Smooth muscle cell (in vitro differentiated cells): Measurements from ENCODE around the gene ATP5MG. TPM values are rescaled to one million over a fixed set of nuclear protein-coding genes. Genes with fewer than 3 reads are reported as not detected.
"Not testable (repeated sequence)": the region's sequence is repeated elsewhere in the genome, so short reads cannot be mapped to it uniquely, and the experiment has no call there.

Source experiments
- DNase-seq: peaks from one replicate; lab custom pipeline; 2025; ENCODE audit not compliant: unreplicated experiment; lab: John Stamatoyannopoulos, UW
- H2AFZ ChIP-seq: fragments of 200-600 bp; sonication (generic); 2 replicates; pipeline ENCODE4 v1.6.0; 2016; ENCODE audit warnings: antibody characterized with exemption, low read depth, mild to moderate bottlenecking
- H3F3A ChIP-seq: fragments of 200-600 bp; sonication (generic); 2 replicates; pipeline ENCODE4 v1.6.0; 2017; ENCODE audit warnings: antibody characterized with exemption, low read depth
- H3K27ac ChIP-seq: fragments of 200-600 bp; sonication (generic); 2 replicates; pipeline ENCODE4 v1.5.1; 2016; ENCODE audit warnings: low read depth, mild to moderate bottlenecking
- H3K27me3 ChIP-seq: fragments of 200-600 bp; sonication (generic); 2 replicates; pipeline ENCODE4 v1.6.1; 2016; ENCODE audit warnings: low read depth, mild to moderate bottlenecking
- H3K36me3 ChIP-seq: fragments of 200-600 bp; sonication (generic); 2 replicates; pipeline ENCODE4 v1.5.1; 2016; ENCODE audit warnings: low read depth
- H3K4me1 ChIP-seq: fragments of 200-600 bp; sonication (generic); 2 replicates; pipeline ENCODE4 v1.5.1; 2016; ENCODE audit warnings: low read depth
- H3K4me2 ChIP-seq: fragments of 200-600 bp; sonication (generic); 2 replicates; pipeline ENCODE4 v1.6.0; 2016; ENCODE audit warnings: mild to moderate bottlenecking
- H3K4me3 ChIP-seq: fragments of 200-600 bp; sonication (generic); 2 replicates; pipeline ENCODE4 v1.5.1; 2016; ENCODE audit warnings: mild to moderate bottlenecking
- H3K79me2 ChIP-seq: fragments of 200-600 bp; sonication (generic); 2 replicates; pipeline ENCODE4 v1.6.0; 2016; ENCODE audit warnings: low read depth, mild to moderate bottlenecking
- H3K9ac ChIP-seq: fragments of 200-600 bp; sonication (generic); 2 replicates; pipeline ENCODE4 v1.6.0; 2016; ENCODE audit warnings: low read depth
- H3K9me3 ChIP-seq: fragments of 200-600 bp; sonication (generic); replicated peaks from 2 replicates; pipeline ENCODE4 v1.5.1; 2016; ENCODE audit warnings: low read depth
- H4K20me1 ChIP-seq: fragments of 200-600 bp; sonication (generic); 2 replicates; pipeline ENCODE4 v1.6.0; 2016; ENCODE audit warnings: low read depth
- CTCF ChIP-seq: fragments of 200-600 bp; sonication (generic); IDR thresholded peaks from 2 replicates; pipeline ENCODE4 v1.5.1; 2017; ENCODE audit warnings: borderline replicate concordance, mild to moderate bottlenecking, antibody characterized with exemption; ENCODE audit not compliant: insufficient read depth, poor library complexity, severe bottlenecking
- WGBS: methylation state at CpG from one replicate; pipeline ENCODE4 v1.1.7; 2016; ENCODE audit warnings: low lambda C conversion rate; 5-methylcytosine and 5-hydroxymethylcytosine counted together
- polyA plus RNA-seq: library from polyadenylated mRNA; unstranded; fragments of >200 nt; fragmentation: Nextera tagmentation; extraction: Ambion mirVana; gene quantifications from 2 replicates; pipeline ENCODE4 v1.2.1, GENCODE V29; 2016
- total RNA-seq: library from RNA; depleted of rRNA; stranded (reverse); fragments of >200 nt; gene quantifications from 2 replicates; pipeline ENCODE4 v1.2.3, GENCODE V29; 2014

The ATP5MG gene
- total and polyA plus RNA-seq, 2 experiments from 2014 or later: 80.5 to 428 TPM

GRCh38 chr11:118401880-118402590 is 629 bp downstream of the ATP5MG start:
- peak overlapping the region; percentile 65 for H3K9ac ChIP-seq
- TF ChIP-seq CTCF: no peak
- peak overlapping the region; percentile 85 for H2AFZ ChIP-seq
- peak overlapping the region; percentile 76 for H3K4me3 ChIP-seq
- no peaks in the 10 kb centered on the region for H3K9me3 ChIP-seq
- H3F3A ChIP-seq: peaks cover 8% of the 10 kb centered on the region
- peaks cover 46% of the 10 kb centered on the region for H4K20me1 ChIP-seq
- H3K79me2 ChIP-seq: peaks cover 55% of the 10 kb centered on the region
- H3K36me3 ChIP-seq: no peaks in the 10 kb centered on the region
- H3K4me1 ChIP-seq: peaks cover 9% of the 10 kb centered on the region
- WGBS: 4% methylated on average over 22 of the region's 22 CpGs
- no peaks in the 10 kb centered on the region for H3K27me3 ChIP-seq
- peak overlapping the region; percentile 86 for H3K4me2 ChIP-seq
- DNase-seq: no peak
- H3K27ac ChIP-seq: peak overlapping the region; percentile 66

GRCh38 chr11:118402594-118402993 is 1.2 kb downstream of the ATP5MG start:
- WGBS: 91% methylated on average over 7 of the region's 7 CpGs
- H2AFZ ChIP-seq: not testable (repeated sequence)

GRCh38 chr11:118406599-118407166 is 5.3 kb downstream of the ATP5MG start:
- H3K9ac ChIP-seq: no peak overlapping the region
- no peak for DNase-seq
- H3K27ac ChIP-seq: no peak overlapping the region
- H3K4me1 ChIP-seq: peaks cover 9% of the 10 kb centered on the region
- no peak for TF ChIP-seq CTCF
- WGBS: 96% methylated on average over 7 of the region's 7 CpGs
- no peaks in the 10 kb centered on the region for H3K36me3 ChIP-seq
- no peaks in the 10 kb centered on the region for H3K27me3 ChIP-seq
- H3K9me3 ChIP-seq: no peaks in the 10 kb centered on the region
- no peaks in the 10 kb centered on the region for H3F3A ChIP-seq
- peaks cover 70% of the 10 kb centered on the region for H3K79me2 ChIP-seq
- peaks cover 79% of the 10 kb centered on the region for H4K20me1 ChIP-seq
- no peak overlapping the region for H3K4me2 ChIP-seq
- no peak overlapping the region for H2AFZ ChIP-seq
- H3K4me3 ChIP-seq: no peak overlapping the region

More at GRCh38 chr11:118402594-118402993, 1.2 kb downstream of the ATP5MG start:
- DNase-seq, H3K9me3 ChIP-seq, H3K4me1 ChIP-seq, H3K36me3 ChIP-seq, H3F3A ChIP-seq, H3K27me3 ChIP-seq: not testable (repeated sequence)
- H4K20me1 ChIP-seq: peaks cover 52% of the 10 kb centered on the region
- peak overlapping the region; percentile 66 for H3K27ac ChIP-seq
- H3K79me2 ChIP-seq: peaks cover 60% of the 10 kb centered on the region
- peak overlapping the region; percentile 86 for H3K4me2 ChIP-seq
- H3K9ac ChIP-seq: peak overlapping the region; percentile 65
- peak overlapping the region; percentile 76 for H3K4me3 ChIP-seq

GRCh38 chr11:118410055-118410745 is 8.8 kb downstream of the ATP5MG start:
- Histone ChIP-seq H4K20me1 (peaks cover 50% of the 10 kb centered on the region), H3F3A (peaks cover 8% of the 10 kb centered on the region), H3K4me2 (no peak overlapping the region), H3K9me3 (no peaks in the 10 kb centered on the region), H3K4me3 (no peak overlapping the region), H2AFZ (no peak overlapping the region), H3K4me1 (no peaks in the 10 kb centered on the region), H3K79me2 (peaks cover 35% of the 10 kb centered on the region), H3K27ac (no peak overlapping the region), H3K36me3 (no peaks in the 10 kb centered on the region), H3K9ac (no peak overlapping the region), H3K27me3 (no peaks in the 10 kb centered on the region)
- 92% methylated on average over 7 of the region's 7 CpGs for WGBS
- no peak for DNase-seq
- TF ChIP-seq CTCF: no peak
